ENCODE data around the gene CAVIN3.

DNA sequence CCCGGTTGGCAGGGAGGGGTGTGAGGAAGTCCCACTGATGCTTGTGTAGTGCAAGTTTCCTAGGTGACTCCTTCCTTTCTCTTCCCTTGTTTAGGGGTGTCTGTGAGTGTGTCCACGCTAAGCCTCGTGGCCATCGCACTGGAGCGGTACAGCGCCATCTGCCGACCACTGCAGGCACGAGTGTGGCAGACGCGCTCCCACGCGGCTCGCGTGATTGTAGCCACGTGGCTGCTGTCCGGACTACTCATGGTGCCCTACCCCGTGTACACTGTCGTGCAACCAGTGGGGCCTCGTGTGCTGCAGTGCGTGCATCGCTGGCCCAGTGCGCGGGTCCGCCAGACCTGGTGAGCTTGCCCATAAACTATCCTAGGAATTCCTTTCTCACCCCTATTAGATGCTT is 50.3 kb downstream of the CAVIN3 start:
- TF ChIP-seq POLR2AphosphoS5 (IDR thresholded peaks at IDR 0.05; ENCODE audit: low read depth) (no peak), CTCF (conservative IDR thresholded peaks at IDR 0.05; ENCODE audit: low read depth in 2 of 2) (peak; percentile 57 to 87), REST (IDR thresholded peaks at IDR 0.05; ENCODE audit: unreplicated experiment) (no peak), EZH2phosphoT487 (IDR thresholded peaks at IDR 0.05; ENCODE audit: unreplicated experiment) (no peak), EZH2 (IDR thresholded peaks at IDR 0.05; ENCODE audit: low read depth, unreplicated experiment) (no peak)
